Sigmoid colon (tissue), 4 donors: ENCODE measurements around the gene IQCE.

Experiments
- EP300 ChIP-seq, 4 donors: sonication (generic); formaldehyde crosslinking; IDR thresholded peaks; one replicate each; pipeline ENCODE4 v1.6.1; 2017; ENCODE audit warnings: antibody characterized with exemption in 4 of 4
- POLR2A ChIP-seq, 2 donors: fragments of 450-650 bp; IDR thresholded peaks; one replicate each; pipeline ENCODE4 v1.6.1; 2016; ENCODE audit warnings: antibody characterized with exemption in 2 of 2, mild to moderate bottlenecking in 2 of 2, moderate library complexity in 2 of 2
- TF ChIP-seq, protein P1 (sequence below), 4 experiments: fragments of 450-650 bp in 3 of 4; fragments of 200-600 bp in 1 of 4; IDR thresholded peaks; one replicate each; pipeline ENCODE4 v1.5.1; 2016 to 2019; ENCODE audit warnings: antibody characterized with exemption in 4 of 4, mild to moderate bottlenecking in 3 of 4, moderate library complexity in 2 of 4

DNA sequence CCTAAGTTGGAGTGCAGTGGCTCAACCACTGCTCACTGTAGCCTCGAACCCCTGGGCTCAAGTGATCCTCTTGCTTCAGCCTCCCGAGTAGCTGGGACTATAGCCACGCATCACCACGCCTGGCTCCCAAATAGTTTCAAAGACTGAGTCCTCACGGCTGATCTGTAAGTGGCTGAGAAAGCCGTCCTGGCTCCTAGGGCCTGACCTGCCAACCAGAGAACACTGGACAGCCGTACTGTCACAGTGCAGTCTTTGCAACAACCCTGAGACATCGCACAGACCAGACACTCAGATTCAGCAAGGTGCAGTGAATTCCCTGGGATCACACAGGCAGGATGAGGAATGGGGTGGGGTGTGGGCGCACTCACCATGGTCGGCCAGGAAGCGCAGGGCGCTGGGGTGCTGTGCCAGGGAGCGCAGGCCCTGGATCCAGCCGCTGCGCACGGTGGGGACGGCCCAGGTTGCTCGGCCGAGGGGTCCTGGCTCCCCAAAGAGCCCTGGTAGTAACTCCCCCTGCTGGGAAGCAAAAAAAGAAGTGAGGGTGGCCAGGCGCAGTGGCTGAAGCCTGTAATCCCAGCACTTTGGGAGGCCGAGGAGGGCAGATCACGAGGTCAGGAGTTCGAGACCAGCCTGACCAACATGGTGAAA lies 14.1 kb upstream of the IQCE start:
- TF ChIP-seq, protein P1, sequence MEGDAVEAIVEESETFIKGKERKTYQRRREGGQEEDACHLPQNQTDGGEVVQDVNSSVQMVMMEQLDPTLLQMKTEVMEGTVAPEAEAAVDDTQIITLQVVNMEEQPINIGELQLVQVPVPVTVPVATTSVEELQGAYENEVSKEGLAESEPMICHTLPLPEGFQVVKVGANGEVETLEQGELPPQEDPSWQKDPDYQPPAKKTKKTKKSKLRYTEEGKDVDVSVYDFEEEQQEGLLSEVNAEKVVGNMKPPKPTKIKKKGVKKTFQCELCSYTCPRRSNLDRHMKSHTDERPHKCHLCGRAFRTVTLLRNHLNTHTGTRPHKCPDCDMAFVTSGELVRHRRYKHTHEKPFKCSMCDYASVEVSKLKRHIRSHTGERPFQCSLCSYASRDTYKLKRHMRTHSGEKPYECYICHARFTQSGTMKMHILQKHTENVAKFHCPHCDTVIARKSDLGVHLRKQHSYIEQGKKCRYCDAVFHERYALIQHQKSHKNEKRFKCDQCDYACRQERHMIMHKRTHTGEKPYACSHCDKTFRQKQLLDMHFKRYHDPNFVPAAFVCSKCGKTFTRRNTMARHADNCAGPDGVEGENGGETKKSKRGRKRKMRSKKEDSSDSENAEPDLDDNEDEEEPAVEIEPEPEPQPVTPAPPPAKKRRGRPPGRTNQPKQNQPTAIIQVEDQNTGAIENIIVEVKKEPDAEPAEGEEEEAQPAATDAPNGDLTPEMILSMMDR (IDR thresholded peaks at IDR 0.05) = no peak
- no peak for TF ChIP-seq POLR2A (IDR thresholded peaks at IDR 0.05)
- no peak for TF ChIP-seq EP300 (IDR thresholded peaks at IDR 0.05)
